Stimulated activated CD4-positive, alpha-beta T cell treated with anti-CD3 and anti-CD28 coated beads, Interleukin-12 subunit alpha, Interleukin-12 subunit beta, amount 100 ng/mL, for 48 hours (primary cell): Measurements from ENCODE around the gene RBM23.
"Not testable (repeated sequence)": the region's sequence is repeated elsewhere in the genome, so short reads cannot be mapped to it uniquely, and the experiment has no call there.

Experiments used
- DNase-seq, 3 donors: peaks; one replicate each; pipeline ENCODE4 v3.0.0-alpha.2; 2020; ENCODE audit warnings: low read depth in 2 of 3, low spot score in 1 of 3

RBM23 gene

DNA sequence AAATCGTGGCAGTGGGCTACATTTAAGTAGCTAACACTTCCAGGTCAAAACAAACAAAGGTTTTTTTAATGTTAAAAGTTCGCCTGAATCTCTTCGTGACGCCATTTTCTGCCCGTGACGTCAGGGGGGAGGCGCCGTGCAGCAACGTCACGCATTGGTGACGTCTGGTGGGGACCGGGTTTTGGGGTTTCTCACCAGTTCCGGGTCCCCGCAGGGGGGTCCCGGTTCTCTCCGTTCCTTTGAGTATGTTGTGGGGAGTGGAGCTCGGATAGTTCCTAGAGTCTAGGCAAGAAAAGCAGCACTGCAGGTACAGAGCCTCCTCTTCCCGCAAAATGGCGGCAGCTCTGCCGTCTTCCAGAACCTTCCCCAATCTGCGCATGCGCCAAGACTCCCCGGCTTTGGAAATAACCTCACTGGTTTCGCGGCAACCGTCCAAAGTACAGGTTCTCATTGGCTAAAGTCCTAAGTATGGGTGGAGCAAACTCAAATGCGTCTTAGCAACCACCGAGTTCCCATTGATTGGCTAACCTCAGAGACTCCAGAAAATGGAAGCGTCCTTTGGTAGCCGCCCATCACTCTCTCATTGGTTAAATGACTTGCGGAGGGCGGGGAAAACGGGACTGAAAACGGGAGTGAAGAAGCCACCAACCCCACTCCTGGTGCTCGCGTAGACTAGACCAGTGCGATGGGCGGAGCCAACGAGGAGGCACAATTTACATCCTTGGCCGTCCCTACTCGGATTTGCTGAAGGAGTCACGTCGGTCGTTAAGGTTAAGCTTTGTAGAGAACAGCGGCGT, at the start of gene RBM23:
Gene RBM23 (minus strand): TSS at position 346 of the 797 bp plus-strand sequence.
- DNase-seq, result peak; percentile 98 to 99 (median 99)

DNA sequence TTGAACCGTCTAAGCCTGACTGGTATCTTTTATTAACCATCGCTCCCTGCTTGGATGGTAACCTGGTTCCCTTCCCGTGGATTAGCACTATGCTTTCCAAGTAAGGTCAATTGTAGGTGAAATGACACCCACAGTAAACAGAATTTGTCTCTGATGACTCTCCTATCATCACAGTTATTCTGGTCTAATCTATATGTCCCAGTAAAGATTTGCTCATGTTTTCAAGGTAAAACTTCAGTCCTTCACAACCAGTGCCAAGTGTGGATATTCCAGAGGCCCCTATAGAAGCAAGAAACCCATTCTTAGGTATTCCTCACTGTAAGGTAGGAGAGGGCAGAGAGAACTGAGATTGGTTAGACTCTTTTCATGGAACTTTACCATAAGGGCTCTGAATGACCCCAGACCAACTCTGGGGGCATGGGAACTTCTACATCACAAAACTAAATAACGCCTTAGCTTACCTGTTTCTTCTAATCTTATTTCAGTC, 47.9 kb upstream of the RBM23 start:
- no peak for DNase-seq

DNA sequence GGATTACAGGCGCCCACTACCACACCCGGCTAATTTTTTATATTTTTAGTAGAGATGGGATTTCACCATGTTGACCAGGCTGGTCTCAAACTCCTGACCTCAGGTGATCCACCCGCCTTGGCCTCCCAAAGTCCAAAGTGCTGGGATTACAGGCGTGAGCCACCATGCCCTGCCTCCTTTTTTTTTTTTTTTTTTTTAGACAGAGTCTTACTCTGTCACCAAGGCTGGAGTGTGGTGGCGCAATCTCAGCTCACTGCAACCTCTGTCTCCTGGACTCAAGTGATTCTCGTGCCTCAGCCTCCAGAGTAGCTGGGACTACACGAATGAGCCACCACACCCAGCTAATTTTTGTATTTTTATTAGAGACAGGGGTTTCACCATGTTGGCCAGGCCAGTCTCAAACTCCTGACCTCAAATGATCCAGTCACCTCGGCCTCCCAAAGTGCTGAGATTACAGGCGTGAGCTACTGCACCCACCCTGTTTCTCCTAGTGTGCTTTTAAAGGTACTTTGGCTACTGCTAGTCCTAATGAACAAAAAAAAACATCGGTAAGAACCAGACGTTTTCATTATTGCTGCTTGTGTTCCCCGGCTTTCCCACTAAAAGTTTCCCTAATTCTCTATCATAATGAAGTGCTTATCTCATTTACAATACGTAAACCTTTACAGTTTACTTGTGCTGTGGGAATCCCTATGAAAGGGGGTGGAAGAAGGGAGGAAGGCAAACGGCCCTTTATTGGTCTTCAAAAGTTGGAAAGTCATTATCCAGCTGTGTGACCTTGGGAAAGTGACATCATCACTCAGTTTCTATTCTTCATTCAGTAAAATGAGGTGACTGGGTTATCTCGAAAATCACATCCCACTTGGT, 47.2 kb upstream of the RBM23 start:
- not testable (repeated sequence) for DNase-seq

DNA sequence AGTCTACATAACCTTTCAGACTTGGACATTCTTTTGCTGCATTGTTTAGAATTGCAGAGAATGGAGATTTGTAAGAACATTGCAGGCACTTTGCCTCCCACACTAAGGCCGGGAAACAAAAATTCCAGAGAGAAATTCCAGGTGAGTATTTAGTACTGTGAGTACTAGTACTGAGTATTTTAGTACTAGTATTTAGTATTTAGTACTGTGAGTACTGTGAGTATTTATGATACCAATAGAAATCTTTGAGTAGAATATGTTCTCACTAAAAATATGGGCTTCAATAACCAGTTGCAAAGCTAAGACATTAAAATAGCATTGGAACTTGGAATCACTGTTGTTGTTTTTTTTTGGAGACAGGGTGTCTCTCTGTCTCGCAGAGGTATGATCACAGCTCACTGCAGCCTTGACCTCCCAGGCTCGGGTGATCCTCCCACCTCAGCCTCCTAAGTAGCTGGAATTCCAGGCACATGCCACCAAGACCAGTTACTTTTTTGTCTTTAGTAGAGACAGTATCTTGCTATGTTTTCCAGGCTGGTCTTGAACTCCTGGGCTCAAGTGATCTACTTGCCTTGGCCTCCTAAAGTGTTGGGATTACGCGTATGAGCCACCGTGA, 43.2 kb upstream of the RBM23 start:
- no peak for DNase-seq

DNA sequence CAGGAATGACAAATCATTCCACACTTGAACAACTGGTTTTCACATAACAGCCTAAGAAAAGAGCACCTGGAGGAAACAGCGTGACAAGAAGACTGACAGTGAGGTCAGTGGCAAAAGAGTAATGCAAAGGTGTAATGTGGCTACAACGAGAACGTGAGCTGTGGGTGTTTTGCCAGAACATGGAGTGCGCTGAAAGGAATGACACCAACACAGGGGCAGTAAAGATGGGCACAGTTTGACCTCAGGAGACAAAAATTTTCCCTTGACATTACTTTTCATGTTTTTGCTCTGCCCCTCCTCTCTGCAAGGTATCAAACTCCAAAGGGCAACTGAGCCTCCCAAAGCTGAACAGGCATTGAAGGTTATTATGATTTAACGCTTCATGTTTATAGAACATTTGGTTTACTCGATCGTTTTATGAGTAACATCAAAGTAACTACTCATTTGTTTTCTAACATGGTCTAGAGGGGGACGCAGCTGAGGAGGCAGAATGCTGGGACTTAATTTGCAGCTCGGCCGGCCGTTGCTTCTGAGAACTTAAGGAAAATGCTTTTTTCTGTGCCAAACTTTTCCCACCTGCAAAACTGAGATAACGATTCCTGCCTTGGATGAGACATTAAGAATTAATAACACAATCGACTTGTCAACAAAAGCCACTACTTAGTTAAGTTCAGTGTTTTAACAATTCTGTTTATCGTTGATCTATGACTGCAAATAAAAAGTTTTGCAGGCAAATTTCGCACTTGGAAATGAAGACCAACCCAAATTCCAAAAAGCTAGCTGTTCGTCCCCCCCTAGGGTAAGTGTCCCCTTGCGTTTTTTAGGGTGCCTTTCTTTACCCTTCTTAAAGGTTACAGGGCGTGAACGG, 37.0 kb upstream of the RBM23 start:
- no peak for DNase-seq

DNA sequence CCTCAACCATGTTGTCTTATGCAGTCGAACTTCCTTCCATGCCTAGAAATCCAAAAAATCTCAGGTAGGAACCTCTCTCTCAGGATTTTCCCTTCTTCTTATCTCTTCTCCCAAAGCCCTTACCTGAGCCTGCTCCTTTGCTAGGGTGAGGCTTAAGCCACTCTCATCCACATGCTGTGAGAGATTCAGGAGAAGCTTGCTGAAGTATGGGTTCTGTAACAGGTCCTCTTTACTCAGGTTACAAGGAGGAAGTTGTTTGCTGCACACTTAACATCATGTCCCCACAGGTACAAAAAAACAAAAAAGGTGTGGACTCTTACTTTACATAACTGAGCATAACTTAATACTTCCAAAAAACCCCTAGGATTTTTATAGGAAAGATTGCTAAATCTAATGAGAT, 33.5 kb upstream of the RBM23 start:
- no peak for DNase-seq

DNA sequence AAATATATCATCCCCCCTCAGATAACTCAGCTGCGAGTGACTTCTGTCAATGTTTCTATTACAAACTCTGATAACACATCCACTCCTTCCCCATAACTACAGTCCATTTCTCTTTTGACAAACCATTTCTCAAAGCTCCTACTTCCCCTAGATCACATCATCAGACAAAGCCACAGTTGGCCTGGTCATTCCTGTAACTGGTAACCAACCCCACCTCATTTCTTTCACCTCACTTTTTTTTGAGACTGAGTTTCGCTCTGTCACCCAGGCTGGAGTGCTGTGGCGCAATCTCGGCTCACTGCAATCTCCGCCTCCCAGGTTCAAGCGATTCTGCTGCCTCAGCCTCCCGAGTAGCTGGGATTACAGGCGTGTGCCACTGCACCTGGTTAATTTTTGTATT, 32.8 kb upstream of the RBM23 start:
- not testable (repeated sequence) for DNase-seq

DNA sequence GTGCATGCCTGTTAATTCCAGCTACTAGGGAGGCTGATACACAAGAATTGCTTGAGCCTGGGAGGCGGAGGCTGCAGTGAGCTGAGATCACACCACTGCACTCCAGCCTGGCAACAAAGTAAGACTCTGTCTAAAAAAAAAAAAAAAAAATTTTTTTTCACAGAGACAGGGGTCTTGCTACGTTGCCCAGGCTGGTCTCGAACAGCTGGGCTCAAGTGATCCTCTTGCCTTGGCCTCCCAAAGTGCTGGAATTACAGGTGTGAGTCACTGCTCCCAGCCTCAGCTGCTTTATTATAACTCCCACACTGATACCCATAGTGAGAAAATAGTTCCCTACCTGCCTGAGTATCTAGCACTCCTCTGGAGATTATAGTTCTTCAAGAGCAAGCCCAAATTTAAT, 26.7 kb upstream of the RBM23 start:
- DNase-seq, result no peak

DNA sequence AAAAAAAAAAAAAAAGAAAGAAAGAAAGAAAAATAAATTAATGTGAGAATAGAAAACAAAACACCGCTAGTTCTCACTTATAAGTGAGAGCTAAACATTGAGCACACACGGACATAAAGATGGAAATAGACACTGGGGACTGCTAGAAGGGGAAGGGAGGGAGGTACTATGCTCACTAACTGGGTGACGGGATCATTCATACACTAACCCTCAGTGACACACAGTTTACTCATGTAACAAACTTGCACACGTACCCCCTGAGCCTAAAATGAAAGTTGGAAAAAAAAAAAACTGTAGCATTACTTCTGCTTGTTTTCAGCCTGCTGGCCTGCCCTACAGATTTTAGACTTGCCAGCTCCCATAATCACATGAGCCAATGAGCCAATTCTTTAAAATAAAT, 20.7 kb upstream of the RBM23 start:
- no peak for DNase-seq

DNA sequence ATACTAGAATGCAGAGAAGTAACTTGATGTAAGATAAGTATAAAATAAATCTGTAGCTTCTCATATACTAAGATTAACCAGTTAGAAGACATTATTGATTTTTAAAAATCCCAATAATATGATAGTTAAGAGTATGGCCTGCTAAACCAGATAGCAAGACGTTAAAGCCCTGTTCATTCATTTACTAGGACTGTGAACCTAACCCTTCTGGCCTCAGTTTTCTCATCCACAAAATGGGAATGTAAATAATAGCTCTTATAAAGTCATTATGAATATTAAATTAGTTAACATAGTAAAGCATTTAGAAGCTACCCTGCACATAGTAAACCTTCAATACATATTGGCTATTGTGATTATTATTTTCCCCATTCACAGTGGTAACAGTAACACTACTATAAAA, 16.2 kb upstream of the RBM23 start:
- DNase-seq, result no peak

DNA sequence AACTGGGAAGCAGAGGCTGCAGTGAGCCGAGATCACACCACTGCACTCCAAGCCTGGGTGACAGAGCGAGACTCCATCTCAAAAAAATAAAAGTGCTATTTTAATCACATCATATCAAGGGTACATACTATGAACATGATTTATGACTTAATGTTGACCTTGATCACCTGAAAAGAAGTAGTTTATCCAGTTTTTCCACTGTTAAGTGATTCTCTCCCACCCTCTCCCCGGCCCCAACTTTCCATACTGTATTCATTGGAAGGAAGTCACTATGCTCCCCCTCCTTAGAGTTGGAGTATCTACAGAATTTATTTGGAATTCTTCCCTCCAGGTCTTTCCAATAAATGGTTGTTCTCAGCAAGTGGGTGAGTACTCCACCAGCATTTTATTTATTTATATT, 13.2 kb upstream of the RBM23 start:
- DNase-seq, result no peak

DNA sequence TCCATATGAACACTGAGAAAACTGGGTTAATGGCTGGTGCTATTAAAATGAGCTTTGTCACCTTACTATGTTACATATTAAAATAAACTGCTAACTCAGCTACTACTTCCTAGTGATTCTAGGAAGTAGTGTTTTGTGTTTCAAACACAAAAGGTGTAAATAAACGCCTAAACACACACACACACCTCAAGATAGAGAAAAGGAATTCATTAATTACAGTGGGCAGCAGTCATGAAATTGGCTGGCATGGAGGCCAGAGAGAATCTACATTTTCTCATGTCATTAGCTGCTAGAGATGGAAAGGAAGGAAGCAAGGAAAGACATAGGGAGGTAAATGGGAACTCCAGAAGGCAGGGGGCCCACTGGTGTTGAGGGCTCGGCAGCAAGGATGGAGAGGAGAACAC, 11.0 kb upstream of the RBM23 start:
- DNase-seq, result no peak

DNA sequence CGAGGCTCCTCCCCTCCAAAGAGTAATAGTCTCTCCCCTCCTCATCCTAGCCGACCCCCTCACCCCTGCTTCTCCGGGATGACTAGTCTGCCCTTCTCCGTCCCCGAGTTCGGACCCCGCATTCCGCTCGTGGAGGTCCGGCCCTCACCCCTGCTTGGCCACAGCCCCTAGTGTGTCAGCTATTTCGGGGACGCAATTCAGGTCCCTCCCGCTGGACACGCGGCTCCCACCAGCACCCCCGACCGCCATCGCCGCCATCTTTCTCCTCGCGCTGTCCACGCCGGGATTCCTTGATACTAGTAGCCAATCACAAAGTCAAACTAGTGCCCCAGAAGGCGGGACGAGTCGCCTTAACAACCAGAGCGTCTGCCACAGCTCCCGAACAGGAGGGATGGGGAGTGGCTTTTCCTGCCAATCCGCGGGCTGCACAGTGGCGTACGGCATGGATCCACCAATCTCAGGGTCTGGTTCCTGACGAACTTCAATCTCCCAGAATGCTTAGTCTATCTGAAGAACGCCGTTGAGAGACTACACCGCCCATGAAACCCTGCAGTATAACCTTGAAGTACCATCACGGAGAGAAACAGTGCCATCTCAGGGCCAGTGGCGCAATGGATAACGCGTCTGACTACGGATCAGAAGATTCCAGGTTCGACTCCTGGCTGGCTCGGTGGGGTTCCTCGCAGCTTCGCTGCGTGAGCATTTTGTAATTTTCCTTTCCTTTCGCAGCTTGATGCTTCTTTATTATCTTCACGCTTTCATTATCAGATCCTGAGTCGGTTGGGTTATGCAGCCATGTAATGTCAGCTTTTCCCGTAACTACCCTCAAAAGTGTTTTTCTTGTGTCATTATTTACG, 10.4 kb upstream of the RBM23 start, which contains the start of gene PRMT5:
Gene PRMT5 (minus strand): TSS at position 273 of the 857 bp plus-strand sequence. CDS start 15 bp downstream, at position 258.
- DNase-seq, result peak; percentile 97 to 100 (median 98)

DNA sequence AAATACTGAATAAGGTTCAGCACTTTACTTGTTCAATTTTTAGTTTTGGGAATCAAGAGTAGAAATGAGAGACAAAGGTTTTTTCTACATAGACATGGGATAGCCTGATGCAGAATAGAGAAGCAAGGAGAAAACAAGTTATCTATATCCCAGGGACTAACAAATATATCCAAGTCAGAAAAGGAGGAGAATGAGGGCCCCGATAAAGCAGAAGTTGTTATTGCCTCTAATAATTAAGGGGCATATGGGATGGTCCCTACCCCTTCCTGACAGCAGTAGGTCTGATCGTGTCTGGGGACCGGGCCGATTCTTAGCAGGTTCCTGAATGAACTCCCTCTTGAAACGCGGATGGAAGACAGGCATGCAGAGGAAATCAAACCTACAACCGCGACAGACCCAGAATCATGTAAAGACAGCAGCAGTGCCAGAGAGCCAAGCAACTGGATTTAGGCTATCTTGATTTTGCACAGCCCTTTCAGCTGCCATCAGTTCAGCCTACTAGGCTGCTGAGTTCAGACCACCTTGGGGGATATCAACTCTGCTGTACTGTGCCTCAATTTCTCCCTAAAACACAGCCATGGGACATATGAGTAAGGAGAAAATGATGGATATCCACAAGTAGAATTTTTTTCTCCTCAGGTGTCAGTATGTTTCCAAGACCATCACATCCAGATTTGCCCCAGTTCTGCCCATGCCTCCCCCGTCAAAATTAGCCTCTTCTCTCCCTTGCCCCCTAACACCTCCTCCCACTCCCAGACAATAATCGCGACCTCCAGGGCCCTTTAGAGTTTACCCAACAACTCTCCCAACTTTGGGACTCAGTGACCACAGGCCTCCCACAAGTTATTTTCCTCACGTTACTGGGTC, 9.5 kb upstream of the RBM23 start:
- DNase-seq, result no peak

DNA sequence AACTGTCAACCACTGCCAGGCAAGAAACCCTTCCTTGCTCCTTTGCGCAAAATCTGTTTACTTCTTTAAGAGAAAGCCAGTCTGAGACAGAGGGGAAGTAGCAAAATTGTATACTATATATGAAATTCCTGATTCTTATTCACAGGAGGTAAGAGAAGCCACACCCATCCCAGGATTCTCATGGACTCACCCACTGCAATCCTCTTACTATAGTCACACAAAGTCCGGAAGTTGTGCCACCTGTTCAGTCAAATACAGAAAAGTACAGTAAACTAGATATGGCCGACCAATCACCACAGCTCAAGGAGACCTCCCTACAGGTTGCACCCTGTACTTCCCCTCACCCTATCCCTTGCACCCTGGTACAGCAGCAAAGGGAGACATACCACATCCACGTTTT, 7.4 kb upstream of the RBM23 start:
- no peak for DNase-seq

DNA sequence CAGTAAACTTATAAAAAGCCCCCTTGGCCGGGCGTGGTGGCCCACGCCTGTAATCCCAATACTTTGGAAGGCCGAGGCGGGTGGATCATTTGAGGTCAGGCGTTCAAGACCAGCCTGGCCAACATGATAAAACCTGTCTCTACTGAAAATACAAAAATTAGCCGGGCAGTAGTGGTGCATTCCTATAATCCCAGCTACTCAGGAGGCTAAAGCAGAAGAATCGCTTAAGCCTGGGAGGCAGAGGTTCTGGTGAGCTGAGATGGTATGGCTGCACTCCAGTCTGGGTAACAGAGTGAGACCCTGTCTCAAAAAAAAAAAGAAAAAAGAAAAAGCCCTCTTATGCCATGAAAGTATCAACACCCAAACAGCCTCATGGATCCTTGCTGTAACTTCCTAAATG, 6.6 kb upstream of the RBM23 start:
- no peak for DNase-seq

DNA sequence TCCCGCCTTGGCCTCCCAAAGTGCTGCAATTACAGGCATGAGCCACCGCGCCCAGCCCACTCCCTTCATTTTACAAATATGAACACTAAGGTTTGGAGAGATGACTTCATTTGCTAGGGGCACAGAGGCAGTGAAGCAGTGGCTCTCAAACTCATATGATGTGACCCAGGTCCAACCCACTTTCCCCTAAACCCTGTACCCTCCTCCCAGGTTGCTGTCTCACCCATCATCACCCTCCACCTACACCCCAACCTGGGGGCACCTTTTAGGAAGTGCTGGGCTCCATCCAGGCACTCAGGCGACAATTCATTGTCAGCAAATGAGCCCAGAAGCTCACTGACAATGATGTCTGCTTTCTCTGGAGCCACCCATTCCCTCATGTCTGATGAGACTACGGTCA, 4.8 kb upstream of the RBM23 start:
- DNase-seq, result no peak

DNA sequence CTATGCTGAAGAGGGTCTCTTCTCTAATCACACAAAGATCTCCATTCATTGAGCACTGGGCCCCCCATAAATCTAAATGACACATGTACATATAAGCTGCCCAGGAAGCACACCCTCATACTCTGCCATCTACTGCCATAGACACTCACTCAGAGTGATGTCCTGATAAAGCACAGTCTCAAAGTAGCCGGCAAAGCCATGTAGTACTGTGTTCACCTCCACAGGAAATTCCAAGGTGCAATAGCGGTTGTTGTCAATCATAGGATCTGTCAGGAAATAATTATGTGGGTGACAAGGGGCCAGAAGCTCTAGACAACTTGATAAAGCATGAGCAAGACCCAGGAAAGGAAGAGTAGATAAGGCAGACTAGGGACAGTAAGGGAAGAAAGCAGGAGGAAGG, 3.3 kb upstream of the RBM23 start:
- DNase-seq, result no peak

DNA sequence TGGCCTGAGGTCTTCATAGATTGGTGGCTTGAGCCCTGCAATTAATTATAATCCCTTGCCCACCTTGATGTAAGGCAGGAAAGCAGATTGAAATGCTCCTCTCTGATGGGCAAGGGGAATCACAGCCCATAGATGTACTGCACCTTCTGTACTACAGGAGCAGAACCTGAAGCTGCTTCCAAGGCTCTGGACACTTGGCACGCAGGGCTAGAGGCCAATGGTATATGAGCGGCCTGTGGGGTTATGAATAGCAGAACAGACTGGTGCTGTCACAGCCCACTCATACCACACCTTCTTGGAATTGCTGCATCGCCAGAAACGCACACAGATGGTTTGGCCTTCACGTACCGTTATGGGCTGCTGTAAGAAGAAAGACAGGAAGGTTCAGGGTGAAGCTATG, 1.7 kb upstream of the RBM23 start:
- no peak for DNase-seq
